Activated CD4-positive, alpha-beta memory T cell treated with anti-CD3 and anti-CD28 coated beads for 36 hours (primary cell): ENCODE data around the gene TSPAN11. TPM values are rescaled to one million over a fixed set of nuclear protein-coding genes. Genes with fewer than 3 reads are reported as not detected.

ENCODE experiments used
- CTCF ChIA-PET: fragments of 350-600 bp; sonication (Branson Sonifier 250); formaldehyde crosslinking; loops from one replicate; lab custom pipeline; 2021; ENCODE audit warnings: antibody characterized with exemption, inconsistent platforms; lab: Charles Lee
- POLR2A ChIA-PET: fragments of 350-600 bp; sonication (Branson Sonifier 250); formaldehyde crosslinking; loops from one replicate; lab custom pipeline; 2021; ENCODE audit warnings: antibody characterized with exemption; lab: Charles Lee
- DNase-seq: peaks from one replicate; pipeline ENCODE4 v3.0.0-alpha.2; 2020
- H3K27ac Mint-ChIP-seq: one replicate; pipeline ENCODE4 v1.8.0; 2021; ENCODE audit warnings: mixed read lengths
- H3K27me3 Mint-ChIP-seq: one replicate; pipeline ENCODE4 v1.8.0; 2021; ENCODE audit warnings: mixed read lengths
- H3K36me3 Mint-ChIP-seq: one replicate; pipeline ENCODE4 v1.8.0; 2021; ENCODE audit warnings: mixed read lengths
- H3K4me1 Mint-ChIP-seq: one replicate; pipeline ENCODE4 v1.8.0; 2021; ENCODE audit warnings: low read depth, mixed read lengths
- H3K4me3 Mint-ChIP-seq: one replicate; pipeline ENCODE4 v1.8.0; 2021; ENCODE audit warnings: mild to moderate bottlenecking, mixed read lengths
- H3K9me3 Mint-ChIP-seq: one replicate; pipeline ENCODE4 v1.8.0; 2021; ENCODE audit warnings: mixed read lengths
- intact Hi-C: fragments of 100-400 bp; cut with micrococcal nuclease; formaldehyde crosslinking; loops from one replicate; pipeline ENCODE4 v1.15.1; 2023
- total RNA-seq, 2 experiments: library from RNA; stranded (reverse); gene quantifications; one replicate each; pipeline ENCODE4 v1.2.3, GENCODE V29; 2021

TSPAN11 gene
- total RNA-seq, 2 experiments from 2014 or later = not detected

DNA sequence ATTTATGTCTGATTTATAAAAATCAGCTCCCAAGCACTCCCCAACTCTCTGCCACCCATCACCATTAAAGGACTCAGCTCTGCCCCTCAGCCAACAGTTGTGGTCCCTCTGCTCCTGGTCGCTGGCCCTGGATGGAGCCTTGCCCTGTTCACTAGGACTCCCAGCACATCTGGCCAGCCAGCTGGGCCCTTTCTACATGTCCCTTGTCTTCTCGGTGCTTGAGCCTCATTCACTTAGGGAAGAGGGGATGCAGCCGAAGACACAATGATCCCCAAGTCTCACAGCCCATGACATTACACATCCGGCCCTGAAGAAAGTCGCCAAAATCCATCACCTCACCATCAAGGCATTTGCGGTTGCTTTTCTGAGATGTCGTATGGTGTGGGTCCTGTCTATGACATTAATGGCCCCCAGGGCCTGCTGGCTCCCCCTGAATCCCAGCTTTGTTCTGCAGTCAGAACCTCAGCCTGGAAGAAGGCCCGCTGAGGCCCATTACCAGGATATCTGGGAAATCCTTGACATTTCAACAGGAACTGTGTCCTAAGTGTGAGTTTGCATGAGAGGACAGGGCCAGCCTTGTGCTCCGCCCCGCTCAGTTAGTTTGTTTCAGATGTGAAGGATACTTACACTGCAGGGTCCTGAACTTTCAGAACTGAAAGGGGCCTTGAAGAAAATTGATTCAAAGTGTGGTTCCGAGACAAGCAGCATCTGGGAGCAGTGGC is 19.1 kb downstream of the TSPAN11 start:
- no peaks in the 10 kb centered on the region for H3K4me1 Mint-ChIP-seq
- peaks cover 8% of the 10 kb centered on the region for H3K27me3 Mint-ChIP-seq
- no peaks in the 10 kb centered on the region for H3K36me3 Mint-ChIP-seq

DNA sequence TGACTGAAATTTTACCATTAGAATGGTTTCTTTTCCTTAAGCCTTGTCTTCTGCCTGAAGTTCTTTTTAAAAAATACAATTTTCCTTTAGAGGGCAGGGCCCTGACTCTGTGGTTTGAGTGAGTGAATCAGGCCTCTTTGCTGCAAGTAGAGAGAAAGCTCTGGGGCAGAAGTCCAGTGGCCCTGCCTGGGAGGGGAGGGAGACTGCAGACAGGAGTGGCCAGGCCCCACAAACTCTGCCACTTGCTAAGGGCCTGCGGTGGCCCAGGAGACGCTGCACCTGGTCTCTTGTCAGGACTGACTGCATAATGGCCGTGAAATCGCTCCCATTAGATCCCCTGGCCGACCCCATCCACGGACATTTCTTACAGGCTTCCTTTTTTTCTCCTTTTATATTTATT is 25.5 kb downstream of the TSPAN11 start:
- POLR2A ChIA-PET = no interaction called here
- H3K27ac Mint-ChIP-seq = no peak overlapping the region

More for the DNA sequence above, 19.1 kb downstream of the TSPAN11 start:
- DNase-seq = no peak
- Mint-ChIP-seq H3K9me3 (no peaks in the 10 kb centered on the region), H3K4me3 (no peak overlapping the region), H3K27ac (no peak overlapping the region)
- CTCF ChIA-PET = no interaction called here
- intact Hi-C loops = no loop called here
- POLR2A ChIA-PET = no interaction called here

DNA sequence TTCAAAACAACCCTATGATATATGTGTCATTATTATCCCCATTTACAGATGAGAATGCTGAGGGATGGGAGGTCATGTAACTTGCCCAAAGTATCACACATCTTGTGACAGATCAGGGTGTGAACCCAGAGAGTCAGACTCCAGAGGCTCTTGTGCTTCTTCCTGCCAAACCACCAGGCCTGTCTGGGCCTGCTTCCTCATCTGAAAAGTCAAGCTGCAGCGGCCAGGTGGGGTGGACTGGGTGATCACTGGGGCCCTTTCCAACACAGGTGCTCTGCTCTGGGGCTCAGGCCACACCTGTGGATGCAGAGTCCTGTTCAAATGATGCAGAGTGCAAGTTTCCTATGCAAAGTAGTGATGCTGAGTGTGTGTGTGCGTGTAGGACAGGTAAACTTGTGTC is 26.7 kb downstream of the TSPAN11 start:
- H3K9me3 Mint-ChIP-seq = no peaks in the 10 kb centered on the region
- no peaks in the 10 kb centered on the region for H3K36me3 Mint-ChIP-seq
- H3K4me1 Mint-ChIP-seq = no peaks in the 10 kb centered on the region
- intact Hi-C loops = no loop called here
- H3K4me3 Mint-ChIP-seq = no peak overlapping the region
- H3K27me3 Mint-ChIP-seq = peaks cover 8% of the 10 kb centered on the region
- ChIA-PET CTCF (no interaction called here), POLR2A (no interaction called here)
- no peak for DNase-seq
- H3K27ac Mint-ChIP-seq = no peak overlapping the region

More for the DNA sequence above, 25.5 kb downstream of the TSPAN11 start:
- CTCF ChIA-PET = no interaction called here
- intact Hi-C loops = no loop called here
- no peaks in the 10 kb centered on the region for H3K9me3 Mint-ChIP-seq
- no peaks in the 10 kb centered on the region for H3K36me3 Mint-ChIP-seq
- H3K27me3 Mint-ChIP-seq = peaks cover 8% of the 10 kb centered on the region
- no peak overlapping the region for H3K4me3 Mint-ChIP-seq
- no peak for DNase-seq
- H3K4me1 Mint-ChIP-seq = no peaks in the 10 kb centered on the region

DNA sequence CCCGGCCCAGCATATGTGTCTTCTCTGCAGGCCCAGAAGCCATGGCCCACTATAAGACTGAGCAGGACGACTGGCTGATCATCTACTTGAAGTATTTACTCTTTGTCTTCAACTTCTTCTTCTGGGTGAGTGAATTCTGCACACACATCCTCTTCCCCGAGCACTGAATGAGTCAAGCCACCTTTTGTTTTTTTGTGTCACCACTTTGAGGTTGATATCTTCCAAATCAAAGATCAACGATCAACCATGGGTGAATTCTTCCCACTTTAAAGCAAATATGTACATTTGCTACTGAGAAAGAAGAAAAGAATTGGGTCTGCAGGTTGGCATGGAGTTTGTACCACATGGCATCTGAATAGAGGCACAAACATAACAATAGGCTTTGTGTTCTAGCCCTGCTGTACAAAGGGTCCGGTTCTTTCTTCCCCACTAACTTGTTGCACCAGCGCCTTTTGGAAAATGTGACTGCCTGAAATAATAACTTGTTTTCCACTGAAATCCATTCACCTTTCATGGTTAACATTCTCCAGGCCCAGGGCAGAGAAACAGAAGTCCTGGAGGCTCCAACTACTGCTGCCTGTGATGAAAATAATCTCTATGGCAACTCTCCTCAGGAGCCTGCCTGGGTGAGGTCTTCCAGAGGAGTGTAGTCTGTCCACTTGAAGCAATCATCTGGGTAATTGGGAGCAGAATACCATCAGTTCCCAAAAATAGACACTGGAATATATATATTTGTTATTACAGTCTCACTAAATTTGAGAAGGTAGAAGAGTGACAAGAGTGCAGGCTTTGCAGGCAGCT is 27.6 kb downstream of the TSPAN11 start:
- no peak overlapping the region for H3K27ac Mint-ChIP-seq

DNA sequence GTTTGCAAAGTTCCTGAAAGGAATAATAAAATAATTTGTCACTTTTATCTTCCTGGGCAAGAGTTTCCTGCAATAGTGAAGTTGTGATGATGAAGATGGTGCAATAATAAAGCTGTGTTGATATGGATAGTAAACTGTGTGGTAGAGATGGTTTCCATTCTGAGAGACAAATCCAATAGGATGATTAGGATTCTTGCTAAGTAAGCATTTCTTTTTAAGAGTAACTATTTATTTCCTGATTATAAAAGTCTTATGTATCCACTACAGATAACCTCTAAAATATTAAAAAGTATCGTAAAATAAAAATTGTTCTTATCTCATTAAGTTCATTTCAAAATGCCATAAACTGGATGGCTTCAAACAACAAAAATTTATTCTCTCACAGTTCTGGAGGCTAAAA is 28.7 kb downstream of the TSPAN11 start:
- no peaks in the 10 kb centered on the region for H3K27me3 Mint-ChIP-seq
- CTCF ChIA-PET = no interaction called here

More for the DNA sequence above, 27.6 kb downstream of the TSPAN11 start:
- POLR2A ChIA-PET = no interaction called here
- CTCF ChIA-PET = no interaction called here
- H3K36me3 Mint-ChIP-seq = no peaks in the 10 kb centered on the region
- no peaks in the 10 kb centered on the region for H3K9me3 Mint-ChIP-seq
- DNase-seq = no peak
- intact Hi-C loops = no loop called here
- H3K4me3 Mint-ChIP-seq = no peak overlapping the region
- H3K27me3 Mint-ChIP-seq = peaks cover 1% of the 10 kb centered on the region
- no peaks in the 10 kb centered on the region for H3K4me1 Mint-ChIP-seq

DNA sequence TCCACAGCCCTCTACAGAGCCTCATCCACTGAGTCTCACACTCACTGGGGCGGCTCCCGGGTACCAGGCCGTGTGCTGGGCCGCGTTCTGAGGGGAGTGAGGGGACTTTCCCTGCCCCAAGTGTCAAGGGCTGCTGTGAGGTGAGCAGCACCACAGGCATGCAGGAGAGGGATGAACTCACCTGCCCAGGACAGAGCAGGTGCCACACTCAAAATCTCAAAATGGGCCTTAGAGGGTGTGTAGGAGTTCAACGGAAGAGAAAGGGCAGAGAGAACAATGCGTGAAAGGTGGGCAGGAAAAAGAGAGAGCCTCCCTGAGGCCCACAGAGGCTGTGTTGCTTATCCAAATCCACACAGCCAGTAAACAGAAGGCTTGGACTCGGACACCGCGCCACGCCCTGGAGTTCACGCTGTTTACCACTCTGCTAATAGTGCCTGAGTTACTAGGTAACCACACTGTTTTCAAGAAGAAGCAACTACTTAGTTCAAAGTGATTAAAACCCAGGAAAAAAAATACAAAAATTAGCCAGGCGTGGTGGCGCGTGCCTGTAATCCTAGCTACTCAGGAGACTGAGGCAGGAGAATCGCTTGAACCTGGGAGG is 32.7 kb downstream of the TSPAN11 start:
- H3K9me3 Mint-ChIP-seq = no peaks in the 10 kb centered on the region
- no peaks in the 10 kb centered on the region for H3K36me3 Mint-ChIP-seq
- H3K4me3 Mint-ChIP-seq = no peak overlapping the region
- DNase-seq = no peak
- POLR2A ChIA-PET = no interaction called here
- H3K27ac Mint-ChIP-seq = no peak overlapping the region
- CTCF ChIA-PET = no interaction called here
- intact Hi-C loops = no loop called here
- no peaks in the 10 kb centered on the region for H3K4me1 Mint-ChIP-seq
- peaks cover 5% of the 10 kb centered on the region for H3K27me3 Mint-ChIP-seq

More for the DNA sequence above, 28.7 kb downstream of the TSPAN11 start:
- POLR2A ChIA-PET = no interaction called here
- Mint-ChIP-seq H3K9me3 (no peaks in the 10 kb centered on the region), H3K36me3 (no peaks in the 10 kb centered on the region), H3K4me1 (no peaks in the 10 kb centered on the region), H3K4me3 (no peak overlapping the region), H3K27ac (no peak overlapping the region)
- DNase-seq = no peak
- intact Hi-C loops = no loop called here

DNA sequence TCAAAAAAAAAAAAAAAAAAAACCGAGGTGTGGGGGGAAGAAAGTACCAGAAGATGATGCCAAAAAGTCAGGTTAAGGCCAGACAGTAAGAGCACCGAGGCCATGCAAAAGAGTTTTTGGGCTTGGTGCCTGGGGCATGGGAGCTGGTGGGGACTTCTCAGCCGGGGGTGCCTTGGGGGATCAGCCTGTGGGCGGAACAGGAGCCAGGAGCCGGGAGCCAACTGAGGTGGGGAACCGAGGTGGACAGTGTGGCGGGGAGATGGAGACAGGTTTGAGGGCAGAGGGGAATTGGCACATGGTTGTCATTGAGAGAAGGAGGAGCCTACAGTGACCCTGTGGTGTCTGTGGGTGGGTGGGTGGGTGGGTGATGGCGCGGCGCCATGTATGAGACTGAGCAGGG is 33.2 kb downstream of the TSPAN11 start:
- DNase-seq = no peak
- intact Hi-C loops = no loop called here
- Mint-ChIP-seq H3K4me3 (no peak overlapping the region), H3K27ac (no peak overlapping the region), H3K4me1 (no peaks in the 10 kb centered on the region), H3K9me3 (no peaks in the 10 kb centered on the region), H3K36me3 (no peaks in the 10 kb centered on the region), H3K27me3 (peaks cover 5% of the 10 kb centered on the region)
- ChIA-PET CTCF (no interaction called here), POLR2A (no interaction called here)

DNA sequence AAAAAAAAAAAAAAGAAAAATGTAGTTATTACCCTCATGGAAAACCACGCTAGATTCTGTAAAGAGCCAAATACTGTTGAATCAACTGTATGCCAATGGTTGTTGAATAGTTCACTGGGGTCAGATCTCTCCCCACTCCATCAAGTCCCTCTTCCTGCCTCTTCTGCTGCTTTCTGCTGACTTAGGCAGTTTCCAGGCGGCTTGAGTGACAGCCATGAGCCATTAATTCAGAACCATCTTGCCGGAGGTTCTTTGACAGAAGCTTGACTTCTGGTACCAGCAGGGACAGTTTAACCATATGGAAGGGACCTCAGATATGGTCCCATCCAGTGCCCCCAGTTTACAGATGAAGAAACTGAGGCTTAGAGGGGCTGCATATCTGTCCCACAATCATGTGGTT is 34.5 kb downstream of the TSPAN11 start:
- H3K27ac Mint-ChIP-seq = no peak overlapping the region
- ChIA-PET CTCF (no interaction called here), POLR2A (no interaction called here)
- intact Hi-C loops = no loop called here
- H3K27me3 Mint-ChIP-seq = peaks cover 5% of the 10 kb centered on the region
- no peak for DNase-seq
- no peak overlapping the region for H3K4me3 Mint-ChIP-seq
- H3K4me1 Mint-ChIP-seq = no peaks in the 10 kb centered on the region
- no peaks in the 10 kb centered on the region for H3K36me3 Mint-ChIP-seq
- no peaks in the 10 kb centered on the region for H3K9me3 Mint-ChIP-seq

DNA sequence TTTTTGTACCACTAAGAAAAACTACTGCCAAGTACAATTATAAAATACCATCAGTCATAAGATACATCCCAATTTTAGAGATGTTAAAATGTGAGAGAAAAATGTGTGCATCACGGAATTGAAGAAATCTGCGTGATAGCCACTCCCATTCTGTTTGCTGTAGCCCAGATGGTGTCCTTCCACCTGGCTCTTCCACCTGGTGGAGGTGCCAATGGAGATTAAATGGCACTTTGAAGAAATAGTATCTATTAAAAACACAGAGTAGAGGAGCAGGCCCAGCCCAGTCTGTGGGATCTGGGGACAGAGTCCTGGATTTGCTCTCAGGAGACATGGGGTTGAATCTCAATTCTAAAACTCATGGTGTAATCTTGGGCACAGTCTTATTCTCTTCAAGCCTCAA is 35.5 kb downstream of the TSPAN11 start:
- H3K27me3 Mint-ChIP-seq = peaks cover 5% of the 10 kb centered on the region
- H3K36me3 Mint-ChIP-seq = no peaks in the 10 kb centered on the region
- H3K4me3 Mint-ChIP-seq = no peak overlapping the region
- ChIA-PET CTCF (no interaction called here), POLR2A (no interaction called here)
- DNase-seq = no peak
- H3K27ac Mint-ChIP-seq = no peak overlapping the region
- intact Hi-C loops = no loop called here
- H3K4me1 Mint-ChIP-seq = no peaks in the 10 kb centered on the region
- H3K9me3 Mint-ChIP-seq = no peaks in the 10 kb centered on the region

DNA sequence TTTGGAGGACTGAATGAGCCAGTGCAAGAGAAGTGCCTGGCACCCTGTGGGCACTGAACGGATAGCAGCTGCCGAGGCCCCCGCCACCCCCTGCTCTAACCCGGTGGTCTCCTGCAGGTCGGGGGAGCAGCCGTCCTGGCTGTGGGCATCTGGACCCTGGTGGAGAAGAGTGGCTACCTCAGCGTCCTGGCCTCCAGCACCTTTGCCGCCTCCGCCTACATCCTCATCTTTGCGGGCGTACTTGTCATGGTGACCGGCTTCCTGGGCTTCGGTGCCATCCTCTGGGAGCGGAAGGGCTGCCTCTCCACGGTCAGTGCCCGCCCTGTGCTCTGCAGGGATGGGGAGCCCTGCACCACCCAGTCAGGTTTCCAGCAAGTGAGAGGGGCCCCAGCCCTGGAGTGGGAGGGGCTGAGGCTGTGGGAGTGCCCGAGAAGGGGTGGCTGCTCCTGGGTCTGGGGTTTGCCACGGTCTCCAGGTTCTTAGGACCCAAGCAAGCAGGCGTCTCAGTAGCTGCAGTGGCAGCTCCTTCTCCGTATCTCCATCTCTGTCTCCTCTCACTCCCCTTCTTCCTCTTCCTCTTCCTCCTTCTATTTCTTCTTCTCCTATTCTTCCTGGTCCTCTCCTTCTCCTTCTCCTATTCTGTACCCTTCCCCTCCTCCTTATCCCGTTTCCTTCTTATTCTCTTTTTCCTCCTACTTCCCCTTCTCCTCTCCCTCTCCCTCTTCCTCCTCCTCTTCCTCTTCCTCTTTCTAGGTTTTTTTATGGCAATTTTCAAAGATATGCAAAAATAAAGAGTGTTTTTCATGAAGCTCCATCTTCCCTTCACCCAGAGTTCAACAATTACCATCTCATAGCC is 37.4 kb downstream of the TSPAN11 start:
- no peak for DNase-seq
- ChIA-PET CTCF (no interaction called here), POLR2A (no interaction called here)
- no peak overlapping the region for H3K27ac Mint-ChIP-seq
- H3K27me3 Mint-ChIP-seq = peaks cover 5% of the 10 kb centered on the region
- H3K36me3 Mint-ChIP-seq = no peaks in the 10 kb centered on the region
- H3K4me1 Mint-ChIP-seq = no peaks in the 10 kb centered on the region
- H3K9me3 Mint-ChIP-seq = no peaks in the 10 kb centered on the region
- intact Hi-C loops = no loop called here
- no peak overlapping the region for H3K4me3 Mint-ChIP-seq

DNA sequence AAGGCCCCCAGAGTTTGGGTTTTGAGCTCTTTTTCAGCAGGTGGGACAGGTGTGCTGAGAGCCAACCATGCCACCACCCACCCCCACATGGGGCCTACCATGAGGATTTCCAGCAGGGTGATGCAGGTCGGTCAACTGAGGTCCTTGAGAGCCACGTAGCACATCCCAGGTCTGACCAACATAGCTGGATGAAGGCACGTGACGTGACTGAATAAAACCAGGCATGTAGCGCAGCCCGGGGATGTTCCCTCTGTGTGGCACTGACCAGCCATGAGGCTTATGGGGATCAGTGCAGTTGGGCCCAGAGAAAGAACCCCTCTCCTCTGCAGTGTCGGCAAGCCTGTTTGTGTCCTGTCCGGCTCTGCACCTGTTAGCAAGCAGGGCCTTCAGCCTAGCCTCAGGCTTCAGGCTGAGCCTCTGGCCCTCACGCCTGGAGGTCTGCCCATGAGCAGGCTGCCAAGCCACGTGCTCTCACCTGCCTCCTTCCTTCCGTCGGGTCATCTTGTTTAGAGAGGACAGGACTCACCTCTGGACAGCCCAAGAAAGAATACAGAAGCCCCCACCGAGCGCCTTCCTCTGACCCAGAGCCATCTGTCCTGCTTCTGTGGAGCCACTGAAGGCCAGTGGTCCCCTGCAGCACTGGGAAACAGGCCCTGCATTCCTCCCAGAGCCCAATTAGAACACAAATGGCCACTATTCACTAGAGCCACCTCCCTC is 38.5 kb downstream of the TSPAN11 start:
- peaks cover 5% of the 10 kb centered on the region for H3K27me3 Mint-ChIP-seq
- no peaks in the 10 kb centered on the region for H3K9me3 Mint-ChIP-seq
- no peak for DNase-seq
- H3K4me1 Mint-ChIP-seq = no peaks in the 10 kb centered on the region
- intact Hi-C loops = no loop called here
- H3K4me3 Mint-ChIP-seq = no peak overlapping the region
- ChIA-PET CTCF (no interaction called here), POLR2A (no interaction called here)
- no peaks in the 10 kb centered on the region for H3K36me3 Mint-ChIP-seq
- no peak overlapping the region for H3K27ac Mint-ChIP-seq
